HCT116 (cell line): Measurements from ENCODE around the gene DDOST. TPM values are rescaled to one million over a fixed set of nuclear protein-coding genes. Genes with fewer than 3 reads are reported as not detected.

Source experiments
- ATAC-seq: fragments of 200-7000 bp; cut with Tn5 transposase; 2 replicates; pipeline ENCODE4 v1.9.1; 2020; ENCODE audit warnings: mild to moderate bottlenecking, moderate library complexity
- BruUV-seq: library from RNA; stranded (reverse); fragments of 400-500 nt; replicated peaks from 2 replicates; lab custom pipeline; 2021; lab: Mats Ljungman, UMichigan
- CTCF ChIA-PET: fragments of 300-600 bp; sonication (Branson Sonifier 250); formaldehyde crosslinking; loops from one replicate; lab custom pipeline; 2021; ENCODE audit warnings: antibody characterized with exemption; lab: Charles Lee
- POLR2A ChIA-PET: fragments of 300-600, 350-600 bp; sonication (Branson Sonifier 250); formaldehyde crosslinking; loops from one replicate; lab custom pipeline; 2021; ENCODE audit warnings: antibody characterized with exemption; lab: Charles Lee
- RAD21 ChIA-PET, 2 experiments: fragments of 300-600 bp; sonication (Branson Sonifier 250); formaldehyde crosslinking; loops; one replicate each; lab custom pipeline; 2023; ENCODE audit warnings: low total read pairs in 2 of 2; ENCODE audit not compliant: uncharacterized antibody in 2 of 2, unreplicated experiment in 2 of 2, low non-redundant PET in 1 of 2; lab: Charles Lee
- DNase-seq: peaks from one replicate; pipeline ENCODE4 v3.0.0-alpha.2; 2010; ENCODE audit warnings: low read depth, low spot score
- H2AFZ ChIP-seq: fragments of 200-600 bp; shearing (Covaris generic), sonication (generic); 2 replicates; pipeline ENCODE4 v1.6.1; 2017; ENCODE audit warnings: low read depth, mixed run types, mixed read lengths, antibody characterized with exemption, low read length; ENCODE audit not compliant: poor library complexity, severe bottlenecking
- H3K27ac ChIP-seq: 2 replicates; pipeline ENCODE4 v1.5.1; 2012; ENCODE audit warnings: low read depth, low read length
- H3K27me3 ChIP-seq: fragments of 200-600 bp; sonication (generic); 2 replicates; pipeline ENCODE4 v1.6.1; 2016; ENCODE audit warnings: mixed run types, low read length, mixed read lengths; ENCODE audit not compliant: insufficient read depth
- H3K36me3 ChIP-seq, 2 experiments: fragments of 200-500 bp in 1 of 2; fragments of 200-600 bp in 1 of 2; sonication (Bioruptor generic) in 1 of 2; sonication (generic) in 1 of 2; 2 replicates each; pipeline versions ENCODE4 v1.5.1 to v1.6.1; 2014 to 2016; ENCODE audit warnings: low read length in 2 of 2, inconsistent platforms in 1 of 2, mixed read lengths in 1 of 2, mixed run types in 1 of 2; ENCODE audit not compliant: insufficient read depth in 2 of 2, control insufficient read depth in 1 of 2
- H3K4me1 ChIP-seq, 2 experiments: fragments of 200-600 bp in 1 of 2; sonication (generic) in 1 of 2; 2 replicates each; pipeline versions ENCODE4 v1.5.1 to v1.6.1; 2012 to 2017; ENCODE audit warnings: low read length in 2 of 2, inconsistent platforms in 1 of 2, mild to moderate bottlenecking in 1 of 2, mixed read lengths in 1 of 2, mixed run types in 1 of 2, moderate library complexity in 1 of 2; ENCODE audit not compliant: insufficient read depth in 2 of 2, control insufficient read depth in 1 of 2
- H3K4me2 ChIP-seq: fragments of 200-600 bp; sonication (generic); 2 replicates; pipeline ENCODE4 v1.6.1; 2017; ENCODE audit warnings: mixed run types, low read length, mixed read lengths
- H3K4me3 ChIP-seq, 2 experiments: fragments of 200-600 bp in 1 of 2; sonication (generic) in 1 of 2; replicated peaks in 1 of 2; 2 replicates each; pipeline ENCODE4 v1.5.1; 2011 to 2016; ENCODE audit warnings: low read length in 2 of 2, control low read depth in 1 of 2, low read depth in 1 of 2, mild to moderate bottlenecking in 1 of 2, mixed read lengths in 1 of 2, mixed run types in 1 of 2
- H3K79me2 ChIP-seq: fragments of 200-600 bp; sonication (generic); 2 replicates; pipeline ENCODE4 v1.6.1; 2017; ENCODE audit warnings: mild to moderate bottlenecking, mixed run types, low read length, moderate library complexity, mixed read lengths; ENCODE audit not compliant: insufficient read depth
- H3K9ac ChIP-seq: fragments of 200-600 bp; sonication (generic); 2 replicates; pipeline ENCODE4 v1.6.1; 2016; ENCODE audit warnings: low read length, mixed read lengths
- H3K9me2 ChIP-seq: fragments of 200-600 bp; sonication (generic), shearing (Covaris generic); 2 replicates; pipeline ENCODE4 v1.6.1; 2017; ENCODE audit warnings: mixed run types, mild to moderate bottlenecking, moderate library complexity; ENCODE audit not compliant: insufficient read depth
- H3K9me3 ChIP-seq, 2 experiments: fragments of 200-500 bp in 1 of 2; fragments of 200-600 bp in 1 of 2; sonication (Bioruptor generic) in 1 of 2; sonication (generic) in 1 of 2; 2 replicates each; pipeline ENCODE4 v1.6.1; 2014 to 2017; ENCODE audit warnings: low read length in 2 of 2, mixed read lengths in 2 of 2, inconsistent platforms in 1 of 2, low read depth in 1 of 2, mild to moderate bottlenecking in 1 of 2, mixed run types in 1 of 2, moderate library complexity in 1 of 2; ENCODE audit not compliant: control insufficient read depth in 1 of 2, insufficient read depth in 1 of 2
- H4K20me1 ChIP-seq: fragments of 200-600 bp; sonication (generic), shearing (Covaris generic); 2 replicates; pipeline ENCODE4 v1.6.1; 2017; ENCODE audit warnings: mixed run types, mild to moderate bottlenecking, moderate library complexity; ENCODE audit not compliant: insufficient read depth
- EGR1 ChIP-seq: IDR thresholded peaks from 2 replicates; pipeline ENCODE4 v1.6.1; 2012; ENCODE audit warnings: low read depth
- EZH2 ChIP-seq: fragments of 200-600 bp; sonication (generic); IDR thresholded peaks from 2 replicates; pipeline ENCODE4 v1.6.1; 2017; ENCODE audit warnings: antibody characterized with exemption, mixed run types
- POLR2A ChIP-seq: IDR thresholded peaks from 2 replicates; pipeline ENCODE4 v1.7.0; 2011; ENCODE audit warnings: borderline replicate concordance; ENCODE audit not compliant: insufficient read depth, insufficient read length; ENCODE audit errors: extremely low read depth
- RAD21 ChIP-seq: IDR thresholded peaks from 2 replicates; pipeline ENCODE4 v1.6.1; 2012; ENCODE audit warnings: low read depth, mild to moderate bottlenecking
- YY1 ChIP-seq: IDR thresholded peaks from 2 replicates; pipeline ENCODE4 v1.6.1; 2011; ENCODE audit warnings: low read length, low read depth, moderate library complexity, mild to moderate bottlenecking; ENCODE audit not compliant: insufficient replicate concordance; ENCODE audit errors: extremely low read depth
- intact Hi-C: fragments of 100-400 bp; cut with micrococcal nuclease; formaldehyde crosslinking; loops from 2 replicates; pipeline ENCODE4 v1.10.0; 2022
- total RNA-seq: library from RNA; stranded (reverse); gene quantifications from one replicate; pipeline ENCODE4 v1.2.1, GENCODE V29; 2021; ENCODE audit not compliant: unreplicated experiment
- TF ChIP-seq, protein P1 (sequence below): IDR thresholded peaks from 2 replicates; pipeline ENCODE4 v1.6.1; 2012

DDOST gene
- total RNA-seq, 1 experiment from 2014 or later = 387 TPM

DNA sequence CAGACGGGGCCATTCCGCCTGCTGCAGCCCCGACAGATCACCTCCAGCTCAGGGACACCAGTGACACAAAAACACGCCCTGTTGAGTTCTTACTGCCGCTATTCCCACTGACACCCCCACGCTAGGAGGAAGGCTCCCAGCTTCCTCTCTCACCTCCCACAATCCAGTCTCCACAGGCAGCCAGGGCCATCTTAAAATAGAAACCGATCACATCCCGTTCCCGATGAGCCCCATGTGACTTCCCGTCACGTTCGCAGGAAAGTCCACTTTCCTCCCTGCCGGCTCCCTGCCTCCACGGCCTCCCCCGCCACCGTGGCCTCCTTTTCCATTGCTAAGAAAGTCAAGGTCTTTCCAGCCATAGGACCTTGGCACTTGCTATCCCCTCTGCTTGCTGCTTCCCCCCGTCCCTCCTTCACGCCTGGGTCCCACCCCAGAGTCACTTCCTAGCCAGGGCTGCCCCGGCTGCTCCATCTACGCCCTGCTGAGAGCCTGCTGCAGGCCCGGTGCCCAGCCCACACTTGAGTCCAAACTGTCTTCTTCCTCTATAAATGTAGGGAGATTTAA lies 24.0 kb upstream of the DDOST start:
- no peak for DNase-seq
- no peak overlapping the region for H3K9ac ChIP-seq
- RAD21 ChIA-PET = no interaction called here
- no peak for ATAC-seq
- intact Hi-C loops = no loop called here
- no peak overlapping the region for H2AFZ ChIP-seq
- no peak overlapping the region for H3K4me3 ChIP-seq
- H3K27me3 ChIP-seq = no peaks in the 10 kb centered on the region
- H3K36me3 ChIP-seq = no peaks in the 10 kb centered on the region
- no peak overlapping the region for H3K4me2 ChIP-seq
- POLR2A ChIA-PET = no interaction called here
- no peaks in the 10 kb centered on the region for H3K4me1 ChIP-seq
- no peaks in the 10 kb centered on the region for H3K79me2 ChIP-seq
- H3K27ac ChIP-seq = no peak overlapping the region; the same call in 1 of the 2 replicates
- H4K20me1 ChIP-seq = no peaks in the 10 kb centered on the region
- H3K9me2 ChIP-seq = no peaks in the 10 kb centered on the region
- BruUV-seq = no TSS peak
- no peaks in the 10 kb centered on the region for H3K9me3 ChIP-seq
- CTCF ChIA-PET = no interaction called here
- TF ChIP-seq YY1 (no peak), EZH2 (no peak)
- TF ChIP-seq, all 23 proteins: peak for 0

DNA sequence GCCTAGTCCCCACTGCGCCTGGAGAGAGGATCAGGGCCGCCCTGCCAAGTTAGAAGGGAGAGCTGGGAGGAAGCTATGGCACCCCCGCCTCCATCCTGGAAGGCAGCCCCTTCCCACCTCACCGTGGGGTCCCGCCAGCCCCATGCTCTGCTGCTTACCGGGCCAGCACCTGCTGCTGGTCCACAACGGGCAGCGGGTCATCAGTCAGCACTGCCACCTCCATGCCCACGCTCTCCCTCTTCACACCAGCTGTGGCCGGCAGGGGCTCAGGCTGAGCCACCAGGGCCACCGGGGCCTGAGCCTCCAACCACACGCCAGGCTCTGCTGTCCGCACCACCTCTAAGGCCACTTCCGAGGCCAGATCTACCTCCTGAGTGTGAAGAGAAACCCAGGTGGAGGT lies 23.5 kb upstream of the DDOST start:
- BruUV-seq = no TSS peak
- no peaks in the 10 kb centered on the region for H3K27me3 ChIP-seq
- H3K9me2 ChIP-seq = no peaks in the 10 kb centered on the region
- H2AFZ ChIP-seq = no peak overlapping the region
- no peak overlapping the region; the same call in 1 of the 2 replicates for H3K27ac ChIP-seq
- no peaks in the 10 kb centered on the region for H3K4me1 ChIP-seq
- POLR2A ChIA-PET = no interaction called here
- CTCF ChIA-PET = no interaction called here
- no peak overlapping the region for H3K4me2 ChIP-seq
- no peaks in the 10 kb centered on the region for H3K79me2 ChIP-seq
- no peaks in the 10 kb centered on the region for H3K9me3 ChIP-seq
- intact Hi-C loops = no loop called here
- no peak overlapping the region for H3K4me3 ChIP-seq
- ATAC-seq = no peak
- no peak overlapping the region for H3K9ac ChIP-seq
- no peaks in the 10 kb centered on the region for H3K36me3 ChIP-seq
- H4K20me1 ChIP-seq = no peaks in the 10 kb centered on the region
- RAD21 ChIA-PET = no interaction called here
- TF ChIP-seq, protein P1, sequence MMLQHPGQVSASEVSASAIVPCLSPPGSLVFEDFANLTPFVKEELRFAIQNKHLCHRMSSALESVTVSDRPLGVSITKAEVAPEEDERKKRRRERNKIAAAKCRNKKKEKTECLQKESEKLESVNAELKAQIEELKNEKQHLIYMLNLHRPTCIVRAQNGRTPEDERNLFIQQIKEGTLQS = no peak
- TF ChIP-seq RAD21 (no peak), EGR1 (no peak), POLR2A (no peak)
- DNase-seq = no peak
